Uterus (tissue), 2 donors: ENCODE results near the gene SLCO2A1.

ENCODE experiments used
- CTCF ChIP-seq, 4 experiments: fragments of 200-600 bp in 2 of 4; fragments of 450-650 bp in 2 of 4; sonication (generic) in 2 of 4; IDR thresholded peaks; one replicate each; pipeline ENCODE4 v1.5.1; 2016 to 2019; ENCODE audit warnings: antibody characterized with exemption in 4 of 4, mild to moderate bottlenecking in 2 of 4, moderate library complexity in 1 of 4
- POLR2A ChIP-seq, 2 donors: fragments of 450-650 bp; IDR thresholded peaks; one replicate each; pipeline ENCODE4 v1.6.1; 2016; ENCODE audit warnings: antibody characterized with exemption in 2 of 2, mild to moderate bottlenecking in 1 of 2, moderate library complexity in 1 of 2

DNA sequence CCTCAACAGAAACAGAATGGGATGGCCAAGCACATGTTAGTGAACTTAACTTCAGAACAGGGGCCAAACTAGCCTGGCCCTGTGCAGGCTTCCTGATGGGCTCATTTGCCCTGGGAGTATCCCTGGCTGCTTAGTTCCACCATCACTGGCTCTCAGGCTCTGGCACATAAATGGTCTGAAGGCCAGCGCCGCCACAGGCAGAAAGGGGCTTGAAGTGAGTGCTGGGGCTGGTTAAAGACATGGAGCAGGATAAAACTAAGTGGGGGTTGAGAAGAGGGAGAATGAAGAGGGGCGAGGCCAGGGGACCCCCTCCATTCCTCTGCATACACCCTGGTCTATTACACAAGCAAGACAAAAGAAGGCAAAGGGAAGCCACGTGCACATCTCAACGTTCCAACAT, 12.2 kb downstream of the SLCO2A1 start:
- no peak for TF ChIP-seq CTCF (IDR thresholded peaks at IDR 0.05)
- TF ChIP-seq POLR2A (IDR thresholded peaks at IDR 0.05) = no peak
